Measurements from ENCODE around the gene GAN.

Gene GAN

GRCh38 chr16:81314603-81315270, at the start of gene GAN:
GAN (plus strand) TSS chr16:81314962; CDS start chr16:81315114, 152 bp downstream.
- in situ Hi-C loops (cut with MboI; ENCODE audit: low sequenced_read_pairs), result no loop called here

GRCh38 chr16:81265052-81265451, 49.7 kb upstream of the GAN start:
- in situ Hi-C loops (cut with MboI; ENCODE audit: low sequenced_read_pairs), result no loop called here

- in situ Hi-C loops (cut with MboI; ENCODE audit: low sequenced_read_pairs), result no loop called here
Observed at GRCh38 chr16:81265658-81266451, 48.9 kb upstream of the GAN start.

- in situ Hi-C loops (cut with MboI; ENCODE audit: low sequenced_read_pairs), result no loop called here
Observed at GRCh38 chr16:81266680-81267095, 48.1 kb upstream of the GAN start.

GRCh38 chr16:81268509-81268908, 46.3 kb upstream of the GAN start:
- in situ Hi-C loops (cut with MboI; ENCODE audit: low sequenced_read_pairs), result no loop called here

- in situ Hi-C loops (cut with MboI; ENCODE audit: low sequenced_read_pairs), result no loop called here
Observed at GRCh38 chr16:81273223-81273950, 41.4 kb upstream of the GAN start.

- in situ Hi-C loops (cut with MboI; ENCODE audit: low sequenced_read_pairs), result no loop called here
Observed at GRCh38 chr16:81275064-81275532, 39.7 kb upstream of the GAN start.

GRCh38 chr16:81275795-81276194, 39.0 kb upstream of the GAN start:
- in situ Hi-C loops (cut with MboI; ENCODE audit: low sequenced_read_pairs), result no loop called here

GRCh38 chr16:81276323-81276722, 38.4 kb upstream of the GAN start:
- in situ Hi-C loops (cut with MboI; ENCODE audit: low sequenced_read_pairs), result no loop called here

- in situ Hi-C loops (cut with MboI; ENCODE audit: low sequenced_read_pairs), result no loop called here
Observed at GRCh38 chr16:81277541-81278080, 37.2 kb upstream of the GAN start.

- in situ Hi-C loops (cut with MboI; ENCODE audit: low sequenced_read_pairs), result no loop called here
Observed at GRCh38 chr16:81278526-81278925, 36.2 kb upstream of the GAN start.

GRCh38 chr16:81279392-81279791, 35.4 kb upstream of the GAN start:
- in situ Hi-C loops (cut with MboI; ENCODE audit: low sequenced_read_pairs), result no loop called here

GRCh38 chr16:81280393-81280792, 34.4 kb upstream of the GAN start:
- in situ Hi-C loops (cut with MboI; ENCODE audit: low sequenced_read_pairs), result no loop called here

GRCh38 chr16:81283044-81283443, 31.7 kb upstream of the GAN start:
- in situ Hi-C loops (cut with MboI; ENCODE audit: low sequenced_read_pairs), result no loop called here

- in situ Hi-C loops (cut with MboI; ENCODE audit: low sequenced_read_pairs), result no loop called here
Observed at GRCh38 chr16:81284995-81285600, 29.7 kb upstream of the GAN start.

- in situ Hi-C loops (cut with MboI; ENCODE audit: low sequenced_read_pairs), result no loop called here
Observed at GRCh38 chr16:81286190-81286589, 28.6 kb upstream of the GAN start.

- in situ Hi-C loops (cut with MboI; ENCODE audit: low sequenced_read_pairs), result no loop called here
Observed at GRCh38 chr16:81291117-81291516, 23.6 kb upstream of the GAN start.

GRCh38 chr16:81292936-81293335, 21.8 kb upstream of the GAN start:
- in situ Hi-C loops (cut with MboI; ENCODE audit: low sequenced_read_pairs), result no loop called here

- in situ Hi-C loops (cut with MboI; ENCODE audit: low sequenced_read_pairs), result no loop called here
Observed at GRCh38 chr16:81293909-81294802, 20.6 kb upstream of the GAN start.

- in situ Hi-C loops (cut with MboI; ENCODE audit: low sequenced_read_pairs), result no loop called here
Observed at GRCh38 chr16:81296631-81297030, 18.1 kb upstream of the GAN start.

Data from HL-60/S4 treated with retinoic acid at 250 ng/mL for 4 days and 3 days (cell line).